Activated CD8-positive, alpha-beta memory T cell treated with anti-CD3 and anti-CD28 coated beads for 36 hours (primary cell): ENCODE results near the gene PAX4. TPM values are rescaled to one million over a fixed set of nuclear protein-coding genes. Genes with fewer than 3 reads are reported as not detected.
"Not testable (repeated sequence)": the region's sequence is repeated elsewhere in the genome, so short reads cannot be mapped to it uniquely, and the experiment has no call there.

Experiments
- CTCF ChIA-PET: fragments of 350-600 bp; sonication (Branson Sonifier 250); formaldehyde crosslinking; loops from one replicate; lab custom pipeline; 2021; ENCODE audit warnings: antibody characterized with exemption; lab: Charles Lee
- POLR2A ChIA-PET: fragments of 350-600 bp; sonication (Branson Sonifier 250); formaldehyde crosslinking; loops from one replicate; lab custom pipeline; 2021; ENCODE audit warnings: antibody characterized with exemption; lab: Charles Lee
- total RNA-seq, 2 experiments: library from RNA; stranded (reverse); gene quantifications; one replicate each; pipeline ENCODE4 v1.2.3, GENCODE V29; 2021

Gene PAX4
- total RNA-seq, 2 experiments from 2014 or later, result not detected

DNA sequence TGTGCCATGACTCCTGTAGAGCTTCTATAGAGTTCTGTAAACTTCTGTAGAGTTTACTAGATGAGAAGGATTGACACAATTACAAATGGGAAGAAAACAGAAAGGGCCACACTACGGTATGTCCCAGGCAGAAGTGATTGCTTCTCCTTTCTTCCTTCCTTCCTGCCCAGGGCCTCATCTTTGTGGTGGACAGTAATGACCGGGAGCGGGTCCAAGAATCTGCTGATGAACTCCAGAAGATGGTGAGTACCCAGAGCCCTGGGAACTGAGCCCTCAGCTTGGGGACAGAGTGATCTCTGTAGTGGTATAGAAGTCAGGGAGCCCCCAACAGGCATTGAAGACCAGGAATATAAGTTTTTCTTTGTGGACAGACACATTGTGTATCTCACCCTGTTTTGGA lies 28.0 kb downstream of the PAX4 start:
- CTCF ChIA-PET, result interaction anchor here (0.7 kb wide), 1 partner anchor 40 kb away, joined by 3 read pairs; no protein-coding TSS in a partner anchor
- POLR2A ChIA-PET, result no interaction called here

- CTCF ChIA-PET, result no interaction called here
Measured at GRCh38 chr7:127588697-127589482, 29.1 kb downstream of the PAX4 start.

GRCh38 chr7:127588019-127588696 lies 29.8 kb downstream of the PAX4 start, which contains the start of gene ARF5:
Gene ARF5 (plus strand): TSS chr7:127588411. CDS start chr7:127588499, 88 bp downstream.
- POLR2A ChIA-PET, result interaction anchor here (0.5 kb wide), 1 partner anchor 194 kb away, joined by 6 read pairs; no protein-coding TSS in a partner anchor
- CTCF ChIA-PET, result no interaction called here

More at GRCh38 chr7:127588697-127589482, 29.1 kb downstream of the PAX4 start:
- POLR2A ChIA-PET, result no interaction called here

DNA sequence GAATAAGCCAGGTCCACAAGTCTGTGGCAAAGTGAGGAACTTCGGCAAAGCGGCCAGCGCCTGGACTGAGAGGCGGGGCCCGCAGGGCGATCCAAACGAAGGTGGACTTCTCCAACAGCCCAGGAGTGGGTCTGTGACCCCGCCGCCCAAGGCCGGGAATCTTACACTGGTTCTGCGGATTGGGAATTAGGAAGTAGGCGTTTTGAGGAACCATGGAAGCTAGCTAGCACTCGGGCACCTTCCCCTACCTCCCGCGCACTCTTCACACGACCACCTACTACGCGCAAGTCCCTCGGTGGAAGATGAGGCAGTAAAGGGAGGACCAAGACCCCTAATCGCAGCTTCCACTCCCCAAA lies 30.3 kb downstream of the PAX4 start:
- POLR2A ChIA-PET, result interaction anchor here (0.5 to 0.7 kb wide), 2 partner anchors 171 to 193 kb away, joined by 3 to 6 read pairs; no protein-coding TSS in a partner anchor
- CTCF ChIA-PET, result no interaction called here

DNA sequence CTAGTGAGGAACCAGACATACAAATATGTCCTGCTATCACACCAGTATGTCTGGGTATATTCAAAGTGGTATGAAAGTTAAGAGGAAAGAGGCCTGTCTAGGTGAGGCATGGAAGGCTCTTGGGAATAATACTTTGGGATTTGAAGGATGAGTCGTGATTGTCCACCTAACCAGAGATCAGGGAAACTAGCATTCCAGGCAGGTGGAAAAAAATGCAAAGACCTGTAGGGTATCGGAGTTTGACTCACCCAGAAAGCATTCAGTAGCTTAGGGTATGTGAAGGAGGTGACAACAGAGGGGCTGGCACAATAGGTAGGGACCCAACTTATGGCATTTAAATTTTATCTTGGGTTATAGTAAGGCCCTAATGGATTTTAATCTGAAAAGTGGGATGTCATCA lies 31.6 kb downstream of the PAX4 start:
- POLR2A ChIA-PET, result no interaction called here
- CTCF ChIA-PET, result no interaction called here

DNA sequence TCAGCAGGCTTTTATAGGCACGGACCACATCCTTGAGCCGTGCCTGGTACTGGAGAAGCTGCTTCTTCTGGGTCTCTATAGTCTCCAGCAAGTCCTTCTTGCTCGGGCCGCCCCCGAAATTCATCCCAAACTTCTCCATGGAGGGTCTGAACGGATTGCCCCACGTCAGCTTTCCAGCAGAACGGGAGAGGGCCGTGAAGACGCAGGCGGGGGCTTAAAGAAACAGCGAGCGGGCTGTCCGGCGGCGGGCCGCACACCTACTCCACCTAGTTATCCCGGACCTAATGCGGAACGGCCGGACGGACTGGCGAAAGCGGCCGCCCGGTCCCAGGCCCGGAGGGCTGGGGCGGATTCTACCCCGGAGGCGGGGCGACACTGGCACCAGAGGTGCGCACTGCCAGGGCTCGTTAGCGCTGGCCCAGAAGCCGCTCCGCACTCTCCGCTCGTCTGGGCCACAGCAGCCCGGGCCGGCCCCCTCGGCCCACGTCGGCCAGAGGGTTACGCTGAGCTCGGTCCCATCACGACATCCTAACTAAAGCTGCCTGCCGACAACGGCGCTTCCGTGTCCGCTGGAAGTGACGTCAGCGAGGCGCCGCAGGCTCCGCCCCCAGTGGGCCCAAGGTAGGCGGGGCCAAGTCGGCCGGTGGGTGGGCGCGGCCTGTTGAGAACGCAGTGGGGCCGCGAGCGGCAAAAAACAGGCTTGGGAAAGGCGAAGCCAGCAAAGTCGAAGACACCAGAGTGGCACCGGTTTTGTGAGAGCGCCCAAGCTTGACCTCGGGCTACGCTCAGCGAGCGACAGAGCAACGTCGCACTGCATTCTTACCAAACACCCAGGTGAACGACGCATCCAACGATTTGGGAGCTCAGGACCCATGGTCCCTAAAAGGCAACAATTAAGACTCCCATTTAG lies 32.6 kb downstream of the PAX4 start, which contains the start of gene GCC1:
Gene GCC1, minus strand, starts transcription at position 553 of the 910 bp plus-strand sequence. Its CDS starts 414 bp downstream, at position 139.
- ChIA-PET POLR2A (no interaction called here), CTCF (no interaction called here)

DNA sequence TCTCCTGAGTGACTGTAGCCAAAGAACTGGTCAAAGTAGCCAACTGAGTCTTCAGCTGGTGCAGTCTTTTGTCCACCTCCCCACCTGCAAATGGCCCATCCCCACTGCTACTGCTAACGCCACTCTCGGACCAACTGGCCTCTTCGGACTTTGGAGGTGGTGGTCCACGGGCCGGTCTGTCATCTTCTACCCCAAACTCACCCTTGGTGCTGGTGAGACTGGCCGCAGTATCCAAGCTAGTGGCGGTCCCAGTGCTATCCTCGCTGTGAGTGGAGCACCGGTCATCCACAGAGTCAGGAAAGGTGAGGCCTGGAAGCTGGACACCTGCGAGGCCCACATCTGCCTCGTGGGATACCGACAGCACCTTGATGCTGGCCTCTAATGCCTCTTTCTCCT lies 33.3 kb downstream of the PAX4 start:
- ChIA-PET CTCF (interaction anchor here (0.9 kb wide), 1 partner anchor 12 kb away, joined by 3 read pairs; no protein-coding TSS in a partner anchor), POLR2A (interaction anchor here (0.6 kb wide), 1 partner anchor 577 kb away, joined by 3 read pairs; no protein-coding TSS in a partner anchor)

DNA sequence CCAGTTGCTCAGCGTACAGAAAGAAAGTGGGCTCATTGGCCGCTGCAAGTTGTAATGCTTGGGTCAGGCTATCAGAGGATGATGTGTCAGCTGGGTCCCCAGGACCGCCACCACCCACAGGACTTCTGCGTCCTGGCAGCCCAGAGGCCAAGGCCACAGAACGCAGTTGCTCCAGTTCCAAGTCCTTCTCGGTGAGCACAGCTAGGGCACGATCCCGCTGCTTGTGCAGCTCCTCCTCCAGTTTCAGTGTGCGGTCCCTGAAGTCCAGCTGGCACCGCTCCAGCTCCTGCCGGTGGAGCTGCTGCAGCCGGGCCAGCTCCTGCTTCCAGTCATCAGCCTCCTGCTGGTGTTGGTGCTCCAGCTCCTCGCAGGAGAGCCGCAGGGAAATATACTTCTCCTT lies 35.6 kb downstream of the PAX4 start:
- ChIA-PET CTCF (no interaction called here), POLR2A (no interaction called here)

DNA sequence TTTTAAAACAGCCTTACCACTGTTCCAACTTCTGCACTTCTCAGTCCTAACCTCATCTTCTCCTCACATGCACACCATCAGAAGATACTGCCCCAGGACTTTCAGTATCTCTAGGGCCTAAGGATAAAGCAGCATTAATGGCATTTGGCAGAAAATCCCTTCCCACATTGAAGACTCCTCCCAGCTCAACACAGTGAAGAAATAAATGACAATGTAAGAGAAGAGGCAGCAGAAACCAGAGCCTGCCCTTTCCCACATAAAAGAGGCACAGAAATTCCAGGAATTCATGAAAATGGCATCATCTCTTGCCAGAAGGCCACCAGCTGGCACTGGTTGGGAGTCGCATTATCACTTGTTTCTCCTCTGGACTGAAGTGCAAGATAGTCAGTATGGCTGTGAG lies 36.2 kb downstream of the PAX4 start:
- POLR2A ChIA-PET, result no interaction called here
- CTCF ChIA-PET, result no interaction called here

GRCh38 chr7:127580612-127581011 lies 37.3 kb downstream of the PAX4 start:
- POLR2A ChIA-PET, result no interaction called here
- CTCF ChIA-PET, result interaction anchor here (0.6 kb wide), 1 partner anchor 46 kb away, joined by 4 read pairs; no protein-coding TSS in a partner anchor

- ChIA-PET CTCF (no interaction called here), POLR2A (no interaction called here)
Measured at GRCh38 chr7:127578711-127579275, 39.1 kb downstream of the PAX4 start.

DNA sequence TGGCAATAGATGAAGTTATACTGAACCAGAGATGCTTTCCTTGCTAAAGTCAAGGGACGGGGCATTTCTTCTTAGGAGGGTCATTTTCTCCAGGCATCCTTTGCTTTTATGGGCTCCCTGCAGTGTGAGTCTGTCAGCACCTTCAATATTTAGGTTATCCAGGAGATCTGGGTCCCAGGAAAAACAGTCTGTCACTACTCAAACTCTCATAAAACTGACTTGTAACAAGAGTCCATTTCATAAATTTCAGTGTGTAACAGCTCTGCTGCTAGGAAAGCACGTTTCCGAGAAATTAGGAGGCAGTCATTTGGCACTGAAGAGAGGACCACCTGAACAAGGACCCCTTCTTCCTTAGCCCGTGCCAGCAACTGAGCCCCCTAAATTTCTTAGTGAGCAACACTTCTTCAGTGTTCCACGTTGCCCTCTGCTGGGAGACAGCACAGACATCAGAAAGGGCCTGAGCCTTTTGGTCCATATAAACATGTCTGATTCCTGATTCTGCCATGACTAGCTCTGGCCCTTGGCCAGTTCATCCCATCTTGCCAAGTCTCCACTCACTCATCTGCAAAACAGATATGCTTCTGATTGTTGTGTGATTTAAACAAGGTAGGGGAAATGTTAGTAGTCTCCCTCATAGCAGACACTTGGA lies 39.8 kb downstream of the PAX4 start:
- CTCF ChIA-PET, result no interaction called here
- POLR2A ChIA-PET, result no interaction called here

GRCh38 chr7:127571741-127572505 lies 46.0 kb downstream of the PAX4 start:
- POLR2A ChIA-PET, result no interaction called here
- CTCF ChIA-PET, result interaction anchor here (0.9 kb wide), 1 partner anchor 12 kb away, joined by 3 read pairs; no protein-coding TSS in a partner anchor

DNA sequence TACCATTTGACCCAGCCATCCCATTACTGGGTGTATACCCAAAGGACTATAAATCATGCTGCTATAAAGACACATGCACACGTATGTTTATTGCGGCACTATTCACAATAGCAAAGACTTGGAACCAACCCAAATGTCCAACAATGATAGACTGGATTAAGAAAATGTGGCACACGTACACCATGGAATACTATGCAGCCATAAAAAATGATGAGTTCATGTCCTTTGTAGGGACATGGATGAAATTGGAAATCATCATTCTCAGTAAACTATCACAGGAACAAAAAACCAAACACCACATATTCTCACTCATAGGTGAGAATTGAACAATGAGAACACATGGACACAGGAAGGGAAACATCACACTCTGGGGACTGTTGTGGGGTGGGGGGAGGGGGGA lies 49.9 kb downstream of the PAX4 start:
- POLR2A ChIA-PET, CTCF ChIA-PET: not testable (repeated sequence)

DNA sequence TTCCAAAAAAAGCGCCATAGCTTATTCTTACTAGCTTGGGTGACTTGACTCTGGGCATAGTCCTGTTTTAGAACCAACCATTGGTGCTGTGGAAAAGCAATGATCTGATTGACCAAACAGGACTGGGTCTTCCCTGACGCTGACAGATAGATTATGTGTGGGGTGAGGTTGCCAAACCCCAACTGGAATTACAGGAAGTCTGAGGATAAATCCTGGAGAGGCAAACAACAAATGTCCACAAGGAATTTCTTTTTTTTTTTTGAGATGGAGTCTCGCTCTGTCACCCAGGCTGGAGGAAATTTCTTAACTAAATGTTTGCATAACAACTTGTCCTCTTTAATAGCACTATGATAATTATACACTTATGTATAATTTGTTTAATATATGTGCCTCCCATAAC lies 51.7 kb downstream of the PAX4 start:
- POLR2A ChIA-PET, result no interaction called here

More for the DNA sequence above, 51.7 kb downstream of the PAX4 start:
- CTCF ChIA-PET, result no interaction called here
